Astrocyte (in vitro differentiated cells and primary cell): ENCODE data around the gene TAF11L2.
"Not testable (repeated sequence)": the region's sequence is repeated elsewhere in the genome, so short reads cannot be mapped to it uniquely, and the experiment has no call there.

Experiments used
- CTCF ChIP-seq: IDR thresholded peaks from 2 replicates; pipeline ENCODE4 v1.5.1; 2011; ENCODE audit warnings: low read depth, mild to moderate bottlenecking, inconsistent platforms, low read length, moderate library complexity; ENCODE audit not compliant: insufficient read depth
- EZH2 ChIP-seq: IDR thresholded peaks from 2 replicates; pipeline ENCODE4 v1.6.1; 2012; ENCODE audit warnings: mild to moderate bottlenecking, low read length, inconsistent platforms; ENCODE audit not compliant: insufficient read depth

GRCh38 chr5:17521501-17521900 is 23.5 kb downstream of the TAF11L2 start, which contains the start of gene TAF11L4:
- TF ChIP-seq CTCF, EZH2: not testable (repeated sequence)
